DMS153 treated with DMSO at 0.1 percent for 48 hours (cell line): ENCODE measurements around the gene GRIK3.
"Not testable (repeated sequence)": the region's sequence is repeated elsewhere in the genome, so short reads cannot be mapped to it uniquely, and the experiment has no call there.

Source experiments
- DNase-seq: peaks from one replicate; lab custom pipeline; 2025; ENCODE audit not compliant: unreplicated experiment; lab: John Stamatoyannopoulos, UW

GRIK3 gene

GRCh38 chr1:37034121-37035013, at the start of gene GRIK3:
TSS of gene GRIK3 (minus strand) at chr1:37034515. CDS start at chr1:37034108, 407 bp downstream.
- DNase-seq: peak; percentile 69

DNA sequence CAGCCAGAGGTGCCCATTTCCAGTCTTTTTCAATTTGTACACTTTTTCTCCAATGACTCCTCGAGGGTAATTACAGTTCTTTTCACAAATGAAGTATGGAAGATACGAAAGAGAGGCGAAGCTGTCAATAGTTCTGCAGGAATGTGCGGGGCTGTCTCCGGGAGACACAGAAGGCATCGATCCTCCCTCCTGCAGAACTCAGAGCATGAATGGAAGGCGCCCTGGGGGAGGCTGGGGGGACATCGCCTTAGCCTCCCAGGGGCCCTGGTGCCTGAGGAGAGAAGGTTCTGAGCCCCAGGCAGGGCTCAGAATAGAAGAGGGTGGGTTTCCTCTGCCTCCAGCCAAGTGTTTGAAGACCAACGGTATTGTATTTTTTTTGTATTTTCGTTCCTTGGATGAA, 49.7 kb upstream of the GRIK3 start:
- DNase-seq: no peak

- no peak for DNase-seq
Measured at GRCh38 chr1:37083603-37084002, 49.3 kb upstream of the GRIK3 start.

GRCh38 chr1:37080296-37080986, 46.1 kb upstream of the GRIK3 start:
- not testable (repeated sequence) for DNase-seq

DNA sequence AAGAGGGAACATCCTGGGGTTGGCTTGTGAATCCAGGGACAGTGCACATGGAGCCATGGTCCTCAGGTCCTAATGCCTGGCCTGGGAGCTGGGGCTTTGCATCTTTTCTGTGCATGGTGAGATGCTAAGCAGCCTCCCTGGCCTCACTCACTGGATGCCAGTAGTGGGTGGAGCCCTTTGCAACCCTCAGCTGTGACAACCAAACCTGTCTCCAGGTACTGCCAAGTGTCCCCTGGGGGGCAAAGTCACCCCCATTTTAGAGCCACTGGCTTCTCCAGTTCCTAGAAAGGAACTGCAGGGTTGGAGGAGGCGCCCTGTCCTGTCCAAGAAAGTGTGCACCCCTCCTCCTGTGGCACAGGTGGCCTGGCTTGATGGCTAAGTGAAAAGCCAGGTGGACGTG, 44.6 kb upstream of the GRIK3 start:
- no peak for DNase-seq

GRCh38 chr1:37076168-37076567, 41.9 kb upstream of the GRIK3 start:
- DNase-seq: no peak

DNA sequence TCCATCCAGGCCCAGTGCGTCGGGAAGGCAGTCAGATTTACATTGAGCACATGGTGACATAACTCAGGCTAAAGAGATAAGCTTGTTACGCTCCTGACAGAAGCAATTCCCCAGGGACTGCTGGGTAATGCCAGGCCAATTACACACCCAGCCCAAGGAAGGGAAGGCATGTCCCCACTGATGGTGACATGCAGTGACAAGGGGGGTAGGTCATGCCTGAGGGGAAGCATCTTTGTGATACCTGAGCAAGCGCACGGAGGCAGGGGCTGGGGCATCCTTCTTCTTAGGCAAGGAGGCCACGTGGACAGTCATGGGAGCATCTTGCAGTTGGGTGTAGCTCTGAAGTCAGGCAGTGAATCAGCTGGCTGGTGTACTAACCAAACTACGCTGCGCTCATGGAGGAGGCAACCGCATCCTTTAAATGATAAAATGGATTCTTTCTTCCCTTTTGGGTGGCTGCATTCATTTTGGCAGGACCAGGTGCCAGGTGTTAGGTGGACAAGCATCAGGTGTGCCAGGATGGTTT, 39.6 kb upstream of the GRIK3 start:
- DNase-seq: peak; percentile 70

DNA sequence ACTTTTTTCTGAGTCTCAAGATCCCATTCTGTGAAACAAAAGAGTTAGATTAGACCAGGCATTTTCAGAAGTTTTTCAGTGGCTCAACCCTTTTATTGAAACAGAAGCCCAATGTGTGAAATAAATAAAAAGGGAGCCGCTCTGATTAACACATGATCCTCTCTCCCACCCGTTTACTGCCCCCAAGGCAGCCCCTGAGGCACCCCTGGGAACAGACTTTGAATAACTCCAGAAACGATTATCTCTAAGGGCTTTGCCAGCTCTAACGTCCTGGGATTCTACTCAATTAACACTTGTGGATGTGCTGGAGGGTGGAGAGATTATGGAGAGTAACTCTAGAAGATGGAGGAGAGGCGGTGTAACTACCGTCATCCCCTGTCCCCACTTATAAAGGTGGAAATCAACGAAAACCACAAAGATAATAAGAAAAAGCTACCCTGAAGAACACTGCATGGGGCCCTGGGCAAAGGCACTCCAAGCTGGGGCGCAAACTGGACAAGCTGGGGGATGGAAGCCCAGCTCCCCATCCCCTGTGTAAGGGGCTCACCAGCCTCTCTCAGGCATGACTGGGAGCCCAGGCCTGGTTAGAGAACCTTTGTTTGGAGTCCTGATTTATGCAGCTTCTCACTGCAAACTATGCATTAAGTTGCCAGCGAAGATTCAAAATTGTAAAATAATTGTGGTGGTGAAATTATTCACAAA, 39.0 kb upstream of the GRIK3 start:
- no peak for DNase-seq

- DNase-seq: no peak
Measured at GRCh38 chr1:37071829-37072228, 37.5 kb upstream of the GRIK3 start.

DNA sequence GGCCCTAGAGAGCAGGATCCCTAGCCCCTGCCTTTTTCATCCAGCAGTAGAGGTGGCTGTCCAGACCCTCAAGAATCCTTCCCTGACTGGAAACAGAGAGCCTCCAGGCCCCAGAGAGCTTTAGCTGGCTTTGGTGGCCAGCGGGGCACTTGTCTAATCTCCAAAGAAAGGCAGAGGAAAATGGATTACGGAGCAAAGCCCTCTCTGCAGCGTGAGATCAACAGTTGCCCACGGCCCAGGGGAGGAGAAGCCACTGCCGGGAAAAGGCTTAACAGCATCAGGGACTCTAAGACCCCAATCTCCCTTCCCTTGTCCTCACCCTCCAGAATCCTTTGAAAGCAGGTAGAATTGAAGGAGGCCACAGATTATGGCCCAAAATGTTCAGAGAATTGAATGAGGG, 35.8 kb upstream of the GRIK3 start:
- DNase-seq: no peak

- no peak for DNase-seq
Measured at GRCh38 chr1:37069406-37069805, 35.1 kb upstream of the GRIK3 start.

DNA sequence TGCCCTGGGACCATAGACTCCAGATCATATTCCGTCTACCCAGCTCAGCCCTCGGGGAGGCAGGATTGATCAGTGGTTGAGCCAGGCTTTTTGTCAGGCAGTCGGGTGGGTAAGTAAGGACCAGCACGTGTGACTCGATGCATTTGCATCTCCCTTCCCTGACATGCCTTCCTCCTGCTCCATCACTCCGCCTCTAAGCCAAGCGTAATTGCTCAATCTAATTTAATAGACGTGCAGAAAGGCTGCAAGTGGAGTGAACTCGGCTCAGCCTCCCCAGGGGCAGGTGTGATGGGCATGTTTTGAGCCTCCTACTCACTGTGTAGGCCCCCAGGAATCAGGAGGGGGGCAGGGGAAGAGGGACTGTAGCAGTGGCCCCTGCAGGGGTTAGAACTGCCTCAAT, 34.6 kb upstream of the GRIK3 start:
- no peak for DNase-seq

GRCh38 chr1:37068260-37068659, 33.9 kb upstream of the GRIK3 start:
- DNase-seq: no peak

- DNase-seq: no peak
Measured at GRCh38 chr1:37064039-37064438, 29.7 kb upstream of the GRIK3 start.

GRCh38 chr1:37059346-37059745, 25.0 kb upstream of the GRIK3 start:
- no peak for DNase-seq

DNA sequence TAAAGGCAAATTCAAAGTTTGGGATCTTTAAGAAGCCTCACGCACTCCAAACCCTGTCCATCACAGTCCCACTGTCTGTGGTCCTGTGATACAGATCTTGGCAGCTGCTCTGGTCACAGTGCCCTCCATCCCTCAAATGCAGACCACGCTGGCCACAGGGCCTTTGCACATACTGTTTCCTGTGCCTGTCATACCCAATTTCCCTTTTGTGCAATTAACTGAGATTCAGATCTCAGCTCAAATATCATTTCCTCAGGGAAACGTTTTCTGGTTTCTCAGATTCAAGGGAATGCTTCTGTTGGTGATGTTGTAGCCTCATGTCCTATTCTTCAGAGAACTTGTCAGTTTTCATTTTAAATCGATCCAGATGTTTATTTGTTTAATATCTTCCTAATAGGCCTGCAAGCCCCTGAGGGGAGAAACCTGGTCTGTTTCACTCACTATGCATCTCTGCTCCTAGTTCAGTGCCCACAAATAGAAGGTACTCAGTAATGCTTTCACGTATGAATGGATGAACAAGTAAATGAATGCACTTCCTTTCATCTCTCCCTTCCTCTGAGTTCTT, 24.2 kb upstream of the GRIK3 start:
- no peak for DNase-seq

GRCh38 chr1:37056325-37056724, 22.0 kb upstream of the GRIK3 start:
- no peak for DNase-seq

DNA sequence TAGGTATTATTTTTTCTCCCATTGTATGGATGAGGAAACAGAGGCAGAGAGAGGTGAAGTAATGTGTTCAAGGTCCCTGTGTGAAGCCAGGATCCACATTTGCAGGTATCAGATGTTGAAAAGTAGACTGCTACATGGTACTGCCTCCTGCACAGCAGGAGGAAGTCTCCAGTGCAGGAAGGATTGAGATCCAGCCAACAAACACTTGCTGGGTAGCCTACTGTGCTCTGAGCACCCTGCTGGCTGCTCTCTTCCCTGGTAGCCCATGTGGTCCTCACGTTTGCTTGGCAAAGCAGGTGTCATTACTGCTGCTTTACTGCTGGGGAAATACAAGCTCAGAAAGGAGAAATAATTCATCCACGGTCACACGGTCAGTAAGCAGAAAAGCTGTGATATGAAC, 21.3 kb upstream of the GRIK3 start:
- DNase-seq: no peak

DNA sequence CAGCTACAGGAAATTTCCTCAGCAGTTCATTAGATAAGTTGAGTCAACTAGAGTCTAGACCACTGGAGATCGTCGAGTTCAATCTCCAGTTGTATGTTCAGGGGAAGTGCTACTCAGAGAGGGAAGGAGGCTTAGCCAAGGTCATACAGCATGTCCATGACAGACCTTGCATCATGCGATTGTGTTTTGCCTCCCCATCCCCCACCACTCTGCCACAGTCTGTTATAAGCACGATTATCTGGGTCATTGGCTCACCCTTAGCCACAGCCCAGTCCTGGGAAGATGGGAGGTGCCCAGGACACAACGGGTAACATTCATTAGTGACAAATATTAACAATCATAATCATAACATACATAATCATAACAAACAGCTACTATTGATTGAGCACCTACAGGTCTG, 18.9 kb upstream of the GRIK3 start:
- no peak for DNase-seq

DNA sequence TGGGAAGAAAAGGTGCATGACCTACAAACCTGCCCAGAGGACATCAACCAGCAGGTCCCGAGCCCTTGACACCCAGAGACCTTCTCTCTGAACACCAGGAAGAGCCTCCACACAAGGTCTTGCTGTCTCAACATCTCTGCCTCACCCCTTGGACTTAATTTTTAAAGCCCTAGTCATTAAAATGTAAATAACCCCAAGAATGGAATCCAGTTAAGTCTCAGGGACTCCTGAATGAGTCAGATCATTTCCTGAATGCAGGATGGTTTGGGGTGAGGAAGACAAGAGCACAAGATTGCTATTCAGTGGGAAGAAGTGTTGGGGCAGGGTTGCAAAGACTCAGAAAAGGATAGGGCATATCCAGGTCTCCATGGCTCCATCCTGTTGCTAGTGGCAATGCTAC, 17.8 kb upstream of the GRIK3 start:
- no peak for DNase-seq

DNA sequence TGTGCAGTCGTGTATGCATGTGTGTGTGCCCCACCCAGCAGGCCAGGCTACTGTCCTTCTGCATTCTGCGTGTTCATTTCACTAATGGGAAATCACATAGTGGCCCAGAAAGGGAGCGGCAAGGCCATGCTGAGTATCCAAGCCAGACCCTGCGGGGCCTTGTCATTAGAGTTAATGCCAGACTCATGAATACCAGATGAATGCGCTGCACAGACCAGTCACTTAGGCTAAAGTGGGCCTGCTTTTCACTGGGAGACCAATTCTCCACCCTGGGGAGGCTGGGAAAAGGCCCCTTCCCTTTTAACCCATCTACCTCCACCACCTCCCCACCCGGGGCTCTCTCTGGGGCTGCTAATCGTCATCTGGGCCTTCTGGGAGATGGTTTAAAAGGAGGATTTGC, 17.0 kb upstream of the GRIK3 start:
- DNase-seq: no peak
